Measurements from ENCODE around the gene EEF1AKMT2.

GRCh38 chr10:124736491-124737136 lies 55.1 kb downstream of the EEF1AKMT2 start:
- TF ChIP-seq CTCF (conservative IDR thresholded peaks at IDR 0.05) = no peak
- TF ChIP-seq EZH2 (IDR thresholded peaks at IDR 0.05; ENCODE audit: low read depth) = no peak

Data from PC-9 (cell line).